ENCODE measurements around the gene FAM237A.

Gene FAM237A

DNA sequence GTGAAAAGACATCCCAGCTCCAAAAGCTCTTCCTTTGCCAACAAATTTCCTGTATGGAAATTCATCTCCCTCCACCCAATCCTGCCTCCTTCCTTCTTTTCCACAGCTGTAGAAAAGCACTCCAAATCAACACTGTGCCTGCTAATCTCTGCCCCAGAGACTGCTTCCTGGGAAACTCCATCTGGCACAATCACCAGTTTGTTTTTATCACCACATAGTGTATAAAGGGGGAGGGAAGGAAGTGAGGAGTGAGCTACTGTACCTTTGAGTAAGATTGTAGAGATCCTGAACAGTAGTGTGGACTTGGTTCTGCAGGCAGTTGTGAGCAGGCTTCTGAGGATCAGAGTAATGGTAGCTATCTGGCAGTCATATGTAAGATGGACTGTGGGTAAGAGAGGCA lies 14.7 kb upstream of the FAM237A start:
- no peak overlapping the region for H3K4me3 ChIP-seq (ENCODE audit: low read length)

GRCh38 chr2:206631340-206631739 lies 10.9 kb upstream of the FAM237A start:
- no peak overlapping the region for H4K5ac ChIP-seq (ENCODE audit: low read length)
- H3K4me1 ChIP-seq (ENCODE audit: control insufficient read depth, low read depth, low read length): no peaks in the 10 kb centered on the region
- no peak overlapping the region for H3K56ac ChIP-seq (ENCODE audit: low read length)
- no peak overlapping the region for H3K27ac ChIP-seq (ENCODE audit: low read depth, low read length)
- no peak overlapping the region for H3K18ac ChIP-seq (ENCODE audit: low read length)
- no peak overlapping the region for H3K9ac ChIP-seq (ENCODE audit: low read length)
- H3K36me3 ChIP-seq (ENCODE audit: control insufficient read depth, insufficient read depth, low read length): no peaks in the 10 kb centered on the region
- H3K27me3 ChIP-seq (ENCODE audit: insufficient read depth, low read length, poor library complexity): no peaks in the 10 kb centered on the region
- H3K79me2 ChIP-seq (ENCODE audit: control insufficient read depth, insufficient read depth, low read length): no peaks in the 10 kb centered on the region
- no peak overlapping the region for H2BK5ac ChIP-seq (ENCODE audit: low read length)
- no peak overlapping the region for H2BK15ac ChIP-seq (replicated peaks; ENCODE audit: low read depth)
- H2BK120ac ChIP-seq (ENCODE audit: low read depth, low read length): no peak overlapping the region
- H3K79me1 ChIP-seq (ENCODE audit: low read length): no peaks in the 10 kb centered on the region
- no peak overlapping the region for H2AK5ac ChIP-seq (ENCODE audit: low read length)
- WGBS (ENCODE audit: extremely low coverage, insufficient coverage, low lambda C conversion rate): no CpG with 5 or more reads among the region's 3 CpGs
- no peak overlapping the region for H3K4ac ChIP-seq (ENCODE audit: low read depth, low read length)
- DNase-seq: no peak
- no peak overlapping the region for H3K4me3 ChIP-seq (ENCODE audit: low read length)
- no peak overlapping the region for H4K8ac ChIP-seq (ENCODE audit: low read depth, low read length)
- H3K4me2 ChIP-seq (ENCODE audit: low read length): no peak overlapping the region
- H3K23ac ChIP-seq (ENCODE audit: low read length): no peak overlapping the region

More for the DNA sequence above, 14.7 kb upstream of the FAM237A start:
- Histone ChIP-seq H2BK120ac (ENCODE audit: low read depth, low read length) (no peak overlapping the region), H3K56ac (ENCODE audit: low read length) (no peak overlapping the region), H3K4me1 (ENCODE audit: control insufficient read depth, low read depth, low read length) (no peaks in the 10 kb centered on the region), H3K27me3 (ENCODE audit: insufficient read depth, low read length, poor library complexity) (no peaks in the 10 kb centered on the region), H3K18ac (ENCODE audit: low read length) (no peak overlapping the region), H3K23ac (ENCODE audit: low read length) (no peak overlapping the region), H3K27ac (ENCODE audit: low read depth, low read length) (no peak overlapping the region), H4K5ac (ENCODE audit: low read length) (no peak overlapping the region), H2AK5ac (ENCODE audit: low read length) (no peak overlapping the region), H3K9ac (ENCODE audit: low read length) (no peak overlapping the region), H2BK5ac (ENCODE audit: low read length) (no peak overlapping the region), H3K4ac (ENCODE audit: low read depth, low read length) (no peak overlapping the region), H3K36me3 (ENCODE audit: control insufficient read depth, insufficient read depth, low read length) (no peaks in the 10 kb centered on the region), H3K79me1 (ENCODE audit: low read length) (no peaks in the 10 kb centered on the region), H3K4me2 (ENCODE audit: low read length) (no peak overlapping the region), H3K79me2 (ENCODE audit: control insufficient read depth, insufficient read depth, low read length) (no peaks in the 10 kb centered on the region), H2BK15ac (replicated peaks; ENCODE audit: low read depth) (no peak overlapping the region), H4K8ac (ENCODE audit: low read depth, low read length) (no peak overlapping the region)
- no peak for DNase-seq

DNA sequence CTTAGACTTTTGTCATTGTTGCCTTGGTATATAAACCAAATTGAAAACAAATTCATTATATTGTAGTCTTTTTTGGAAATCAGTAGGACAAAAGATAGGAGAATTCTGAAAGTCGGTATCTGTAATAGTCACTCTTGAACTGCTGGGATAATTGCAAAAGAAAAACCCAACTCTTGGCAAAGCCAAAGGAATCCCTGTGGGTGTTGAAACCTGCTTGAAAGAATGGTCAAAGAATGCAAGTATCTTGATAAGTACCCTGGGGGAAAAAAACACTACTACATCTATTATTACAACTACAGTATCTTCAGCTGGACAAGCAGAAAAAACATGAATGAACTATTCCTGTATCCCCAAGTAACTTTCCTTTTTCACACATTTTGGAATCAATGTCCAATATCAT lies 7.3 kb upstream of the FAM237A start:
- Histone ChIP-seq H2AK5ac (ENCODE audit: low read length) (no peak overlapping the region), H3K27ac (ENCODE audit: low read depth, low read length) (no peak overlapping the region), H2BK15ac (replicated peaks; ENCODE audit: low read depth) (no peak overlapping the region), H3K4me1 (ENCODE audit: control insufficient read depth, low read depth, low read length) (no peaks in the 10 kb centered on the region), H3K4ac (ENCODE audit: low read depth, low read length) (no peak overlapping the region), H2BK5ac (ENCODE audit: low read length) (no peak overlapping the region), H3K79me2 (ENCODE audit: control insufficient read depth, insufficient read depth, low read length) (no peaks in the 10 kb centered on the region), H3K36me3 (ENCODE audit: control insufficient read depth, insufficient read depth, low read length) (no peaks in the 10 kb centered on the region), H4K5ac (ENCODE audit: low read length) (no peak overlapping the region), H4K8ac (ENCODE audit: low read depth, low read length) (no peak overlapping the region), H3K23ac (ENCODE audit: low read length) (no peak overlapping the region), H3K4me2 (ENCODE audit: low read length) (no peak overlapping the region), H3K56ac (ENCODE audit: low read length) (no peak overlapping the region), H3K27me3 (ENCODE audit: insufficient read depth, low read length, poor library complexity) (no peaks in the 10 kb centered on the region), H3K79me1 (ENCODE audit: low read length) (no peaks in the 10 kb centered on the region), H3K9ac (ENCODE audit: low read length) (no peak overlapping the region), H3K18ac (ENCODE audit: low read length) (no peak overlapping the region), H2BK120ac (ENCODE audit: low read depth, low read length) (no peak overlapping the region), H3K4me3 (ENCODE audit: low read length) (no peak overlapping the region)
- DNase-seq: no peak
- WGBS (ENCODE audit: extremely low coverage, insufficient coverage, low lambda C conversion rate): no CpG with 5 or more reads among the region's 1 CpG

DNA sequence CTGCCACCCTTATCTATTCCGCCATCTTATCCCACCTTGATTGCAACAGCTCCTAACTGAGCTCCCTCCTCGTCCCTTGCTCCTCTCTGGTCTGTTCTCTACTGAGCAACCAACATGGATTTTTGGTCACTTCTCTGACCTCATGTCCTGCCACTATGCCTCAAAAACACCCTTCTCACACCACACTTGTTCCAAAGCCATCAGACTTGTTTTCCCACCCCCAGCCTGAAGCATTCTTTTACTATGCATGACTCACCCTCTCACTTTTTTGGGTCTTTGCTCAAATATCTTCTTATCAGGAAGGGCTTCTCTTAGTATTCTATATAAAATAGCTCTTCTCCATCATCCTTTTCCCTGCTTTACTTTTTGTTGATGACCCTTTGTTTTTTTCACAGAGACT lies 2.7 kb upstream of the FAM237A start:
- WGBS (ENCODE audit: extremely low coverage, insufficient coverage, low lambda C conversion rate): no CpG with 5 or more reads among the region's 2 CpGs
- no peak overlapping the region for H3K56ac ChIP-seq (ENCODE audit: low read length)
- H4K5ac ChIP-seq (ENCODE audit: low read length): no peak overlapping the region
- H3K4ac ChIP-seq (ENCODE audit: low read depth, low read length): no peak overlapping the region
- no peak overlapping the region for H3K23ac ChIP-seq (ENCODE audit: low read length)
- no peak overlapping the region for H3K9ac ChIP-seq (ENCODE audit: low read length)
- no peak overlapping the region for H2BK5ac ChIP-seq (ENCODE audit: low read length)
- no peak overlapping the region for H3K4me3 ChIP-seq (ENCODE audit: low read length)
- no peak overlapping the region for H3K18ac ChIP-seq (ENCODE audit: low read length)
- no peak overlapping the region for H3K4me2 ChIP-seq (ENCODE audit: low read length)
- H3K79me1 ChIP-seq (ENCODE audit: low read length): no peaks in the 10 kb centered on the region
- no peak overlapping the region for H4K8ac ChIP-seq (ENCODE audit: low read depth, low read length)
- DNase-seq: no peak
- peaks cover 13% of the 10 kb centered on the region for H3K27me3 ChIP-seq (ENCODE audit: insufficient read depth, low read length, poor library complexity)
- no peak overlapping the region for H2BK120ac ChIP-seq (ENCODE audit: low read depth, low read length)
- no peak overlapping the region for H3K27ac ChIP-seq (ENCODE audit: low read depth, low read length)
- no peaks in the 10 kb centered on the region for H3K79me2 ChIP-seq (ENCODE audit: control insufficient read depth, insufficient read depth, low read length)
- no peak overlapping the region for H2AK5ac ChIP-seq (ENCODE audit: low read length)
- no peaks in the 10 kb centered on the region for H3K36me3 ChIP-seq (ENCODE audit: control insufficient read depth, insufficient read depth, low read length)
- no peak overlapping the region for H2BK15ac ChIP-seq (replicated peaks; ENCODE audit: low read depth)
- no peaks in the 10 kb centered on the region for H3K4me1 ChIP-seq (ENCODE audit: control insufficient read depth, low read depth, low read length)

GRCh38 chr2:206641226-206641625 lies 1.1 kb upstream of the FAM237A start:
- Histone ChIP-seq H3K4ac (ENCODE audit: low read depth, low read length) (no peak overlapping the region), H3K4me1 (ENCODE audit: control insufficient read depth, low read depth, low read length) (no peaks in the 10 kb centered on the region), H3K27ac (ENCODE audit: low read depth, low read length) (no peak overlapping the region), H3K18ac (ENCODE audit: low read length) (no peak overlapping the region), H2BK5ac (ENCODE audit: low read length) (no peak overlapping the region), H3K79me2 (ENCODE audit: control insufficient read depth, insufficient read depth, low read length) (no peaks in the 10 kb centered on the region), H4K5ac (ENCODE audit: low read length) (no peak overlapping the region), H3K9ac (ENCODE audit: low read length) (no peak overlapping the region), H4K8ac (ENCODE audit: low read depth, low read length) (no peak overlapping the region), H3K27me3 (ENCODE audit: insufficient read depth, low read length, poor library complexity) (peaks cover 13% of the 10 kb centered on the region), H2BK15ac (replicated peaks; ENCODE audit: low read depth) (no peak overlapping the region), H3K4me2 (ENCODE audit: low read length) (no peak overlapping the region), H3K79me1 (ENCODE audit: low read length) (no peaks in the 10 kb centered on the region), H3K56ac (ENCODE audit: low read length) (no peak overlapping the region), H3K4me3 (ENCODE audit: low read length) (no peak overlapping the region), H2BK120ac (ENCODE audit: low read depth, low read length) (no peak overlapping the region), H3K23ac (ENCODE audit: low read length) (no peak overlapping the region), H3K36me3 (ENCODE audit: control insufficient read depth, insufficient read depth, low read length) (no peaks in the 10 kb centered on the region), H2AK5ac (ENCODE audit: low read length) (no peak overlapping the region)
- DNase-seq: no peak
- WGBS (ENCODE audit: extremely low coverage, insufficient coverage, low lambda C conversion rate): no CpG with 5 or more reads among the region's 3 CpGs

DNA sequence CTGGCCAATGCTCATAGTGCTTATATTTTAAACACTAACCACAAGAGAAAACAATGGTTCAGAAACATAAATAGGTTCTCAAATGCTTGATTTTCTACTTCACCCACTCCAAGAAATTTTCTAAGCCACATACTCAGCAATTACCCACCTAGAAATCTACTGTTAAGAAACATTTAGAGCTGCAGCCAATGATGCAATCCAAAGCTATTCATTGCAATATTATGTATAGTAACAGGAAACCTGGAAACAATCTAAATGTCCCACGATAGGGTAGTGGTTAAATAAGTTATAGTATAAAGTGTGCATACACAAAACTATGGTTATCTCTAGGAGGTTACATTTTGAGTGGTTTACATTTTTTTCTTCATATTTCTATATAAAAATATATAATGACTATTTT lies 5.7 kb downstream of the FAM237A start:
- Histone ChIP-seq H3K27me3 (ENCODE audit: insufficient read depth, low read length, poor library complexity) (no peaks in the 10 kb centered on the region), H3K4me1 (ENCODE audit: control insufficient read depth, low read depth, low read length) (no peaks in the 10 kb centered on the region), H3K27ac (ENCODE audit: low read depth, low read length) (no peak overlapping the region), H3K4me3 (ENCODE audit: low read length) (no peak overlapping the region), H3K4ac (ENCODE audit: low read depth, low read length) (no peak overlapping the region), H2BK120ac (ENCODE audit: low read depth, low read length) (no peak overlapping the region), H3K23ac (ENCODE audit: low read length) (no peak overlapping the region), H2BK5ac (ENCODE audit: low read length) (no peak overlapping the region), H3K79me1 (ENCODE audit: low read length) (no peaks in the 10 kb centered on the region), H3K4me2 (ENCODE audit: low read length) (no peak overlapping the region), H3K56ac (ENCODE audit: low read length) (no peak overlapping the region), H3K36me3 (ENCODE audit: control insufficient read depth, insufficient read depth, low read length) (no peaks in the 10 kb centered on the region), H2AK5ac (ENCODE audit: low read length) (no peak overlapping the region), H3K18ac (ENCODE audit: low read length) (no peak overlapping the region), H2BK15ac (replicated peaks; ENCODE audit: low read depth) (no peak overlapping the region), H4K8ac (ENCODE audit: low read depth, low read length) (no peak overlapping the region), H3K9ac (ENCODE audit: low read length) (no peak overlapping the region), H4K5ac (ENCODE audit: low read length) (no peak overlapping the region), H3K79me2 (ENCODE audit: control insufficient read depth, insufficient read depth, low read length) (no peaks in the 10 kb centered on the region)
- no CpG with 5 or more reads among the region's 1 CpG for WGBS (ENCODE audit: extremely low coverage, insufficient coverage, low lambda C conversion rate)
- no peak for DNase-seq
